Activated CD8-positive, alpha-beta memory T cell treated with anti-CD3 and anti-CD28 coated beads, Interleukin-2, amount 50 U/mL, for 4 hours (primary cell): ENCODE measurements around the gene YKT6.
"Not testable (repeated sequence)": the region's sequence is repeated elsewhere in the genome, so short reads cannot be mapped to it uniquely, and the experiment has no call there.

Source experiments
- DNase-seq: peaks from one replicate; pipeline ENCODE4 v3.0.0-alpha.2; 2020

The YKT6 gene

DNA sequence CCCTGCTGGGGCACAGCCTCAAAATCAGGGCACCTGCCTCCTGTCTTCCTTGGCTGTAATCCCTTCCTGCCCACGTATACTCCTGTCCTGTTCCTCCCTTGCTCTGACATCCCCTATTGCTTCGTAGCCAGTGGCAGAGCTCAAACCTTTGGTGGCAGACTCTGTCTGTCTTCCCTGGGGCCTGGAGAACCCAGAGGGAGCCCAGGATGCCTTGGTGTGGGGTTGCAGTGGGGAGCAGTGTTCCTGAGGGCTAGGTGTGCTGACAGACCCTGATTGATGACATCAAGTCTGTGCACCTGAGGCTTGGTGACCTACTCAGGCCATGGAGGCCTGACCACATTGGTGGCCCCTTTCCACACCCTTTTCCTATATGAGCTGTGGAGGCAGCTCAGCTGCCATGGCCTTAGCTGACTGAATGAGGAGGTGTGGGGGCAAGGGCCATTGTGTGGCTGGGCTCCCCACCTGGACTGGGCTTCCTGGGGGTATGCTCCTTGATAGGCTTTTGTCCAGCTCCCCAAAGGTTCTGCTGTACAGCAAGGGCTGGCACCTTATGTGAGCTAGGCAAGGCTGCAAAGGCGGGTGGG, 6.1 kb upstream of the YKT6 start:
- no peak for DNase-seq

DNA sequence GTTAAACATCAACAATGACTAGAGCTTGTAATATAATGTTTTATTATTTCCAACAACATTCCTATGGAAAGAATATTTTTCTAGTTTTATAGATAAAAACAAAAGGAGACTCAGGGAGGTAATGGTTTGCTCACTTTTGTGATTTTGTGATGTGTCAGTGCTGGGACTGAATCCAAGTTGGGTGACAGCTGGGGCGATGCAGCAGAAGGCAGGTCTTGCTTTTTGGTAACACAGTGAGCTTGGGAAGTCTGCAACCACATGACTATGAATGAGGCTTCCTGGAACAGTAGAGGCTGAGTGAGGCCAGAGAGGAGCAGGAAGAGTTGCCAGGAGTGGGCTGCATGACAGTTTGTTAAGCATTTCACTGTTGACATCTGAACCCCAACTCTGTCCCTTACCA, 4.9 kb upstream of the YKT6 start:
- DNase-seq = no peak

DNA sequence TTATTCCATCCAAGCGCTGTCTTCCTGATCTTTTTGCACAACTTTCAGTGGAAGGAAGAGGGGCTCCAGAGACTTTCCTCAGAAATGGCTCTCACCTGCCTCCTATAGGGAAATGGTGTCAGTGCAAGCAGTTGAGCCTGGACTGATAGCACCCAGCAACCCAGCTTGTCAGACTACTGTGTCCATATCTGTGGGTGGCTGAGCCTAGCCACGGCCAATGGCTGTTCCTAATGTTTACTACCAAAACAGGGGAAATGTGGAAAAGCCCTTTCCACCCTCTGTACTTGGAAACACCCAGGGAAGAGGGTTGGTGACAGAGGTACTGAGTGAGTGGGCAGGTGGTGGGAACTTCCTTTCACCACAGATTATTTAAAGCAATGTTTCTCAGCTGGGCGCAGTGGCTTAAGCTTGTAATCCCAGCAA, 4.3 kb upstream of the YKT6 start:
- DNase-seq = no peak

DNA sequence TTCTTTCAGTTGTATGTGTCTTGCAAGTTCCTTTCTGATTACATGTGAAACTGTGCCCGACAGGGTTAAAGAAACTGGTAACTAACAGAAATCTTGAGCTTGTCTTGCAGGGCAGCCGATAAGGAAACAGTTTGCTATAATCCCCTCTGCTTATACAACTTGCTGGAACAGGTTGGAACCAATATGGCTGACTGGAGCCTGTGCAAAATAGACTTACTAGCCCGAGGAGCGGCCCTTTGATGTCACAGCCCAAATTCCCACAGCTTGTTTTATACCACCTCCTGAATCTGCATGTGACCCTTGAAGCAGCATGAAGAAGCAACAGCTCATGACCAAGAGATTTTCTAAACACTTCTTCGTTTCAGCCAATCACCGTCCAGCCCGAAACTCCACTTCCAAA, 3.3 kb upstream of the YKT6 start:
- no peak for DNase-seq

DNA sequence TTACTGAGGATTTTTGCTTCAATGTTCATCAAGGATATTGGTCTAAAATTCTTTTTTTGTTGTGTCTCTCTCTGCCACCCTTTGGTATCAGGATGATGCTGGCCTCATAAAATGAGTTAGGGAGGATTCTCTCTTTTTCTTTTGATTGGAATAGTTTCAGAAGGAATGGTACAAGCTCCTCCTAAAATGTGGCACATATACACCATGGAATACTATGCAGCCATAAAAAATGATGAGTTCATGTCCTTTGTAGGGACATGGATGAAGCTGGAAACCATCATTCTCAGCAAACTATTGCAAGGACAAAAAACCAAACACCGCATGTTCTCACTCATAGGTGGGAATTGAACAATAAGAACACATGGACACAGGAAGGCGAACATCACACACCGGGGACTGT, 615 bp upstream of the YKT6 start:
- not testable (repeated sequence) for DNase-seq

DNA sequence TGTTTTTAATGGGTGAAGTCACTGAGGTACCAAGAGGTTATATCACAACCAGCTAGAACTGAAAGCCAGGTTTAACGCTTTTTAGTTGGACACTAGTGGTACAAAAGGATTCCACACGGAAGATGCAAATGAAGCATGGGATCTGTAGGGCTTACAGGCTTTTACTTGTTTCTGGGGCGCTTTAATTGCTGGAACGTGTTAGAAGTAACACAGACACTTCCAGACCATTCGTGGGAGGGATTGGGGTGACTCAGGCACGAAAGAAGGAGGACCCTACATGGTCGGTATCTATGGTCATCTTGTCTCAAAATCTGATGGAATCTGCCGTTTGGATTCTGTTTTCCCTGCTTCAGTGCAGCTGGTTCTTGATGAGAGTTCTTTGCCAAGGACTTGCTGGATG, 1.0 kb downstream of the YKT6 start:
- no peak for DNase-seq

DNA sequence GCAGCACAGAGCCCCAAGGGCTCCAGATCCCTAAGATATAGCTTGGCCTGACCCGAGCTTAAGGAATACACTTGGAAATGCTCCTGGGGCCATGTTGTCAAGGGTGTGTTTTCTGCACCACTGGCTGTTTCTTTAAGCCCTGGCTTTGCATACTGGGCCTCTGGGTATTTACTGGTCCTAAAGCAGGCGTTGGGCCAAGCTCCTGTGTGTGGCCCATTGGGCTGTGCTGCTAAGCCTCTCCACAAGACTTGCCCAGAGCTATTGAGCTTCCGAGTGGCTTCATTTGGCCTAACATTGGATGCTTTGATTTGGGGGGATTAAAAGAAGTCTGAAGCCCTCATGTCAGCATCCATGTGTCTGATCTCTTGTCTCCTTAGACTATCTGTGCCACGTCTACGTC, 5.2 kb downstream of the YKT6 start:
- DNase-seq = peak; percentile 1

DNA sequence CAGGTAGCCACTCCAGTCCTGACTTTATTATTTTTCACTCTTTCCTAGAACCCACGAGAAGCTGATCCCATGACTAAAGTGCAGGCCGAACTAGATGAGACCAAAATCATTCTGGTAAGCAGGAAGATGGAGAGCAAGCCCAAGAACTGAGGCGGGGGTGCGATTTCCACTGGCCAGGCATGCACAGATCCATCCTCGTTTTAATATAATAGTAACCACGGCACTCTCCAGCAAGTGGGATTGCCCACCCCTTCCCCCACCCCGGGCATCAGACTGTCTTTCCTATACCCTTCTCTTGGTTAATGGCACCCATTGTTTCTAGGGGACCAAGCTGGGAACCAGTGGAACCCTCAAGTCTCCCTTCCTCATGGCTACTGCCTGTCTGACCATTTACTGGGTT, 7.3 kb downstream of the YKT6 start:
- DNase-seq = no peak

DNA sequence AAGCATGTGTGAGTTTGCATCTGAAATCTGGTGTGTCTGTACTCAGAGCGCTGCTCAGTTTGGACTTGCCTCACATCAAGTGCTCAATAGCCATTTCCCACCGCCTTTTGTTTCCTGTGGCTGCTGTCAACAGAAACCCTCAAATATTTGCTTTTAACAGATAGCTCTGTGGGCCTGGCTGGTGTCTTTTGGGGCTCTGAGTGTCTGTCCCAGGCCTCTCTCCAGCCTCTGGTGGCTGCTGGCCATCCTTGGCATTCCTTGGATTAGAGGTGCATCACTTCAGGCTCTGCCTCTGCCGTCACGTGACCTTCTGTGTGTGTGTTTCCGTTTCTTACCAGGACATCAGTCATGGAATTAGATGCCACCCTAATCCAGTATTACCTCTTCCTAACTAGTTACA, 9.3 kb downstream of the YKT6 start:
- DNase-seq = peak; percentile 7

DNA sequence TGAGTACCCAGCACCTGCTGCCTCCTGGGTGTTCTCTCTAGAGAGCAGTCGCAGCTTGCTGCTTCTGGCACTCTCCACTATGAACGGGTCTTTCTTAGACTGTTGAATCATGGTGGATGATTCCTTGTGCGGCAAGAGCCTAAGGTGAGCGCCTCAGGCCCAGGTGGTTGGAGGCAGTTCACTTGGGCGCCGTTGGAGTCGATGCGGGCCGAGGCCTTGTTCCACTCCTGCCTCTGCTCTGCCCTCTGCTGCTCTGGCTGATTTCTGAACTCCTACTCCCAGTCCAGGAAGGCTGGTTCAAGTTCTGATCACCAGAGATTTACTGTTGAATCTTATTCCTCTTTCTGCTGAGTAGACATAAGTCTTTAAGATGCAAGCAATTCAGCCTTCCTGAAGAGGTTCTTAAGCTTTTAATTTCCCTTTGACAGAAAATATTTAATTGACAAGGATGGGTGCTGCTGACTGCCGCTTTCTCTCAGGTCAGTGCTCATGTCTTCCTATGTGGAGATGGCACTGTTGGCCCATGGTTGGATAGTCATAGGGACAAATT, 10.4 kb downstream of the YKT6 start:
- DNase-seq = peak; percentile 3

DNA sequence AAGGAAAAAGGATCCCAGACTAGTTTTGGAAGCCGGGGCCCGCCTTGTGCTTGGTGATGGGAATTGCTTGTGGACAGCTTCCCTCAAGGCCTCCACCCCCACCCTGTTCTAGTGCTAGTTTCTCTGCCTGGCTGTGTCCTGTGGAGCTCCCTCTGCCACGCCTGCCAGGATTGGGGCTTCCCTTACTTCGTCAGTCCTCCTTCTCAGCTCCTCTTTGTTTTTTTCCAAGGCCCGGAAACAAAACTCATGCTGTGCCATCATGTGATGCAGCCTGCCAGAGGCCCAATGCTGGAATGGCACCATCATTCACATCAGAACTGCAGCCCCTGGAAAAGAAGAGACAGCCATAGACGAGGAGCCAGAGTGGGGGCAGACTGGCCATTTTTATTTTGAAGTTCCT, 11.2 kb downstream of the YKT6 start:
- peak; percentile 2 for DNase-seq

DNA sequence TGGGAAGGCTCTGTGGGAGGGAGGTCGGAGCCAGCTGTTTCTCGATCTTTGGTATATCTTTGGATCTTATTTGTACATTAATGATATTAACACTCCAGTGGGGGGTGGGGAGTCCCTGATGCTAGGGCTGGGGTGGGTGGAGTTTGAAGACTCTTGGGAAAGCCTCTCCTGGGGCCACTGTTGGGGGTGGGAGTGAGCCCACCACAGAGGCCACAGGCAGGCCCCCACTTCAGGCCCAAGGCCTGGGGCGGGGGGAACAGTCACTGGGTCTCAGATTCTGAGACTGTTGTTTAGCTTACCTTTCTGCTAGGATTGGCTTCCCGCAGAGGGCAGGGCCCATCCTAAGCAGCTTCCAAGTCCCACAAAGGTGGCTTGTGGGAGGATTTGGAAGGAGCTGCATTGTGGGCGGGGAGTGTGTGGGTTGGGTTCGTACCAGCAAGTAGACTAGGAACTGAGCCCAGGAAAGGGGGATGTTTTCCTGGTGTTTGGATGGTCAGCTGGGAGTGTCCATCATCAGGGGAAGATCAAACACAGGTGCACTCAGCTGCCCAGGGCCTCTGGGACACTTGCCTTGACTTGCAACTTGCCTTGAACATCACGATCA, 11.9 kb downstream of the YKT6 start:
- DNase-seq = peak; percentile 3

DNA sequence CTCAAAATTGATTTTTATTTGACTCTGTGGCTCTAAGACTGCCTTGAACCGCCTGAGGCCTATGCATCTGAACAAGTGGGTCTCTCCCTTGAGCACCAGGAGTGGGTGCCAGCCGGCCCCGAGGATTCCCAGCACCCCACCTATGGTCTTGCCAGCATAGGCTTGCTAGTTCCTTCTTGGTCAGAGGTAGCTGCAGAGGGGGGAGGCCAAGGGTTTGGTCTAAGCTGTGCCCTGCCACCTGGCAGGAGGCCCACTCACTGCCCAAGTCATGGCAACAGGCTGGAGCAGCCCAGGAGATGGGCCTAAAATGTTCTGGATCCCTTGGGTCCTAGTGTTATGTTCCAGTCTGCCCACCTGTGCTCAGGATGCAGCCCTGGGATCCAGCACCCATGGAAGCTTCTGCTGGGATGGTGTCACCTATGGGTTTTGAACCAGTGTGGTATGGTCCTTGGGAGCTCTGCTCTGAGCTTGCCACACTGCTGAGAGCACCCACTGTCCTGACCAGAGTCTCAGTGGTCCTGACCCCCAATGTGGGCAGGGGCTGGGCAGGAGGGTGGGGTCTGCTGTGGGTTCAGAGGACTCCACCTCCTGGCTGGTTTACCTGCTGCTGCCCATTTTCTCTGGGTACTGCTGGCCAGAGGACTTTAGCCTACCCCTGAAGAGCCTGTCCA, 12.6 kb downstream of the YKT6 start:
- peak; percentile 4 for DNase-seq

DNA sequence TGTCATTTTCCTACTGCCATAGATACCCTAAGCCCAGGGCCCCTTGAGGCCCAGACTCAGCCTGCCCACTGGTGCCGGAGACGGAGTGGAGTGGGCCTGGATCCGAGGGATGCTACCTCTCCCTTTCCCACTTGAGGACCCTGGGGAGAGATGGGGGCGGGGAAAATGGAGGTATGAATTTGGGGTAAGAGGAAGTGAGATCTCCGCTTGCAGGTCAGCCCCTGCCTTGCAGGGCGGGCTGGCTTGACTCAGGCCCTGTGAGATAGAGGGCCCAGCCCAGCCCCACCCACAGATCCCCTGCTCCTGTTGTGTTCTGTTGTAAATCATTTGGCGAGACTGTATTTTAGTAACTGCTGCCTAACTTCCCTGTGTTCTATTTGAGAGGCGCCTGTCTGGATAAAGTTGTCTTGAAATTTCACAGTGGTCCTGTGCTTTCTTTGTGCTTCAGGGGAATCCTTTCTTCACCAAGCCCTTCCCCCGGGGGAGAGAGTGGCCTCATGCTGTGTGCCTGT, 13.2 kb downstream of the YKT6 start:
- no peak for DNase-seq

DNA sequence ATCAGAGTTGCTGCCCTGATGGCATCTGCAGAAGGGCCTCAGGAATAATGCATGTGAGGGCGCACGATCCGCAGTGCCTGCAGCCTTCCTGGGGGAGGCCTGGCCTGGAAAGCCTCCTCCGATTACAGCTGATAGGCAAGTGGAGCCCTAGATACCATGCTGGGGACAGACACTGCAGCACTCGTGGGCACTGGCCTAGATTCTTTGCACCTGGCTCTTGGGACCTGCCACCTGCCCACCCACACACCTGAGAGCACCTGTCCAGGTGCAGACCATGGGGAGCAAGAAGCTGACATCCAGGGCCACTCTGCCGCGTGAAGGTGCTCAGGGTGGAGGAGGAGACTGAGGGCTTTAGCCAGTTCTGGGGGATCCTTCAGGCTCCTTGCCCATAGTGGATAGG, 14.8 kb downstream of the YKT6 start:
- peak; percentile 3 for DNase-seq

DNA sequence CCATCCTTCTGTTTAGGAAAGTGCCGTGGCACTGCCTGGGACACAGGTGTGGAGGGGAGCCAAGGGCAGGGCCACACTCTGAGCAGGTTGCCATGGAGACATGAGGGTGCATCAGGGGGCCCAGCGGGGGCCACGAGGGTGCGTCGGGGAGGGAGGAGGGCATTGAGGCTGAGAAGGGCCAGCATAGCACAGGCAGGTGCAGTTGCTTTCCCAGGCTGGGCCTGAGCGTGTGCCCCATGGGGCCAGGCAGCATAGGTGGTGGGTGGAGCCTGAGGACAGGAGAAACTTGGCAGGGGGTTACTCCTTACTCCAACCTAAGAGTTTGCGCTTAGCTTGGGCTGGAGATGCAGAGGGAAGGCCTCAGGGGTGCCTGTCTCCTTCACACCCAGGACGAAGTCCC, 15.2 kb downstream of the YKT6 start:
- DNase-seq = no peak

DNA sequence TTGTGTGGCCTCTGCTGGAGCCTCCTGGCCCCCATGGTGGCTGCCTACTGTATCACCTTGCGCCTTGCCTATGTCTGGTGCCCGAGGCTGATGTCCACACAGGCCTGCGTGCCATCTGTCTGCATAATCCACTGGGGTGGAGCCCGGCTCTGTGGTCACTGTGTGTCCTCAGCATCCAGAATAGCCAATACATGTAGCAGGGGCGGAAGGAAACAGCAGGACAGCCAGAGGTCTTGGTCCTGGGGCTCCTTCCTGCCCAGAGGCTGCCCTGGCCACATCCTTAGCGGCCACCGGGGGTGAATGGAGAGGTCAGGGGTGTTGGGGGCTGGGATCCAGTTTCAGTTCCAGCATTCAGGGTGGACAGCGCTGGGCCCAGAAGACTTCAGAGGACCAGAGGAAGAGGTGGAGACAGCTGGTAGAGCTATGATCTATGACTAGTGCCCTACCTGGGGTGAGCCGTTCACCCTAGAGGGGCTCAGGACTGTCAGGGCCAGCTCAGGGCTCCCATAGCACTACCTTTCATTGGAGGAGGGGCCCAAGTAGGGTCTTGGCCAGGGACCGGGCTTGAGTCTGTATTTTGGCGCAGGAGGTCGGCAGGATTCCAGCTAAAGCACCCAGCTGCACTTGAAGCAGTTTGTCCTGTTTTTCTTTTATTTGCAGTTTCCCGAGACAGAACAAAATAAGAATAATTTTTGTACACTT, 15.9 kb downstream of the YKT6 start:
- DNase-seq = no peak

DNA sequence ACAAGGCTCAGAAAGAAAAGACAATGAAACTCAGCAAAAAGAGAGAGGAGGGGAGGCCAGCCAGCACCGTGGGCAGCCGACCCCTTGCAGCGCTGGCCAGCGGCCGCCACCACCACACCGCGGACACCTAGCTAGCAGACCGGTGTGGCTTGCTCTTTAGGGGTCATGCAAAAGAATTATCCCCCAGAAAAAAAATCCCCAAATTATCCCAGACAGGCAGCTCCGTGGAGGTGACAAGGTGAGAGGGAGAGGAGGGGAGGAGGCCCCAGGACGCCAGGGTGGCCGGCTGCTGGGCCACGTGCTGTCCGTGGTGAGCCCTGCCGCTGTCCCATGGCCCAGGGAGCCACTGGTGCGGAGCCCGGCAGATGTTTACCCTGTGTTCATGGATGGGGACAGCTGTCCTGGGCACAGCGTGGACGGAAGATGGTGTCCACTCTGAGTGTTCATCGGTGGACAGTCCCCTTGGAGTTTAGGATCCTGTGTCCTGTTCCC, 16.5 kb downstream of the YKT6 start:
- no peak for DNase-seq

DNA sequence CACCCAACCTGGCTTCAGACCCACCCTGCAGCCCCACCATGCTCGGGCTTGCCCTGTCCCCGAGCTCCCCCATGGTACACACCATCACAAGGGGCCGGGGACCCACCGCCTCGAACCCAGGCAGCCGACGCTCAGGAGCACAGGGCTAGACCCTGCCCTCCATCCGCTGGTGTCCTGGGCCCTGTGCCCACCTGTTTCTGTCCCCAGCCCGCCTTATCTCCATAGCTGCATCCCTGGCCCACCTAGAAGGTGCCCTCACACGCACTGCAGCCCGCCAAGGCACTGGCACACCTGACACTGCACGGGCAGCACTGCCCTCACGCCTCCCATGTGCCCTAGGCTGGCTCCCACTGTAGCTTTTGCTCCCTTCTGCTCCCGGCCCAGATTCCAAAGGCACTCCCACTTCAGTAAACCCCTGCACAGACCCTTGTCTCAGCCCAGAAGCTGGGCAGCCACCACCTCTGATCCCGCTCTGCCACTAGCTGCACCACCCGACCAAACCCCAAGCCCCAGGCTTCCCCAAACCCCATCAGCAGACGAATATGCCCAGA, 17.1 kb downstream of the YKT6 start:
- no peak for DNase-seq

DNA sequence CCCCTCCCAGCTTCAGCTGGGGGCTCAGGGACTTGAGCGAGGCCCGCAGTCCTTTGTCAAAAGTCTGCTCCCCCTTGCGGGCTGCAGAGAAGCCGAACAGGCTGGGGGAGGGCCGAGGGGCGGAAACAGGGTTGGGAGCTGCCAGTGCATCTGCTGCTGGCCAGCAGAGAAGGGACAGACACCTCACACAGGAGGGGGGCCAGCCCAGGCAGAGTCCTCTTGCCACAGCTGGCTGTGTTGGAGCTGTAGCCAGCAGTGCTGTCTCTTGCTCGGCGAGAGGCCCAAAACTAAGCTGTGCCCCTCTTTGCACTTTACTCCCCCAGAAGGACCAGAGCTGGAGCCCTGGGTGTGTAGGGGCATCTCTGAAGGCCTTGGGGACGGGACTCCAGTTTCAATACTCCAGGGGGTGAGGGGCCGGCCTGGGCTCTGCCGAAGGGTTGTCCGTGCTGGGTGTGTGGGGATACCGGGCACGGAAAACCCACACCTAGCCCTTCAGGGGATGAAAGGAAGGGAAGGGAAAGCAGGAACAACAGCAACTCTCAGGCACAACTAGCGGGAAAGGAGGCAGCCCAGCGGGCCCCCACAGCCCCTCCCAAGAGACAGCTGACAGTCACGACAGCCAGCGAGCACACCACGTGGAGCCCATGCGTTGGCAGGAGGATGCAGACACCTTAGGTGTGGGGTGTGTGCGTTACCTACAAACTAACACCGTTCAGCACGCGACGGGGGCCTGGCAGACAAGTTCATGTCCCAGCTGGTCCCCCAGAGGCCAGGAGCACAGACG, 17.8 kb downstream of the YKT6 start:
- no peak for DNase-seq

DNA sequence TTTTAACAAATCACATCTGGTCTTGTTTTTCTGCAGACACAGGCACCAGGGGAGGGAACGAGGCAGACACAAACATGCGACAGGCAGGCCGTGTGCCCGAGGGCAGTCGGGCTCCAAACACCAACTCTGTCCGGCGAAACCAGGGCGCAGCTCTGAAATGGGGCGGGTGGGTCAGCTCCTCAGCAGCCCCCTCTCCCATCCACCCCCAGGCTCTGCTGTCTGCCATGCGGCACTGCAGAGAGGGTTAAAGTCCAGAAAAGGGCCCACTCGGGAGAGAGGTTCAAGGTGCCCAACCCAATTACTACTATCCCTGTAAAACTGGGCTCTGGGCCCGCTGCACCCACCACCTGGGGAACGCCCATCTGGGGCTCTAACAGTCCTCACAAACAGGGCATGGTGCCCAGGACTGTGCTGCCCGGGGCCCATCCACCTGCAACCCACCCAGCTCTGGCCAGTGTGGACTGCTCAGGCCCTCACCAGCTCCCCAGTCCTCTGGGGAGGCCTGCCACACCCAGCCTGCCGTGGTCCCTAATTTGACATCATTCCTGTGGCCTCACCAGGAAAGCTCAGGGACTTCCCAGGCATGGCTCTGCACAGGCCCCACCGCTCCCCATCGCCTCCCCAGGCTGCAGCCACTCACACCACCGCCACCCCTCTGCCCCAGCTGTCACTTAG, 18.7 kb downstream of the YKT6 start:
- no peak for DNase-seq

DNA sequence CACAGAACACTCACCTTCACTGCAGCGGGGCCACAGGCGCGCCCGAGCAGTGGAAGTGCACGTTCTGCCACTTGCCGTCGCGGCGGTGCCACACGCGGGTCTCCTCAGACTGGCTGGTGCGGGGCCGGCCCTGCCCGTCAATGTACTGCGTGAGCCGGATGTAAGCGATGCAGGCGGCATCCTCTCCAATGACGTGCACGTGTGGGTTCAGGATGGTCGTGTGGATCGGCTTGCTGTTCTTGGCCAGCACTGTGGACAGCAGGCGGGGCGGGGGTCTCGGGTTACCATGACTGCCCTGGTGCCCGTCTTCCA, 19.2 kb downstream of the YKT6 start:
- DNase-seq = no peak
